DMS153 treated with DMSO at 0.1 percent for 48 hours (cell line): ENCODE data around the gene ZNF239.
"Not testable (repeated sequence)": the region's sequence is repeated elsewhere in the genome, so short reads cannot be mapped to it uniquely, and the experiment has no call there.

Experiments
- DNase-seq: peaks from one replicate; lab custom pipeline; 2025; ENCODE audit not compliant: unreplicated experiment; lab: John Stamatoyannopoulos, UW

ZNF239 gene

DNA sequence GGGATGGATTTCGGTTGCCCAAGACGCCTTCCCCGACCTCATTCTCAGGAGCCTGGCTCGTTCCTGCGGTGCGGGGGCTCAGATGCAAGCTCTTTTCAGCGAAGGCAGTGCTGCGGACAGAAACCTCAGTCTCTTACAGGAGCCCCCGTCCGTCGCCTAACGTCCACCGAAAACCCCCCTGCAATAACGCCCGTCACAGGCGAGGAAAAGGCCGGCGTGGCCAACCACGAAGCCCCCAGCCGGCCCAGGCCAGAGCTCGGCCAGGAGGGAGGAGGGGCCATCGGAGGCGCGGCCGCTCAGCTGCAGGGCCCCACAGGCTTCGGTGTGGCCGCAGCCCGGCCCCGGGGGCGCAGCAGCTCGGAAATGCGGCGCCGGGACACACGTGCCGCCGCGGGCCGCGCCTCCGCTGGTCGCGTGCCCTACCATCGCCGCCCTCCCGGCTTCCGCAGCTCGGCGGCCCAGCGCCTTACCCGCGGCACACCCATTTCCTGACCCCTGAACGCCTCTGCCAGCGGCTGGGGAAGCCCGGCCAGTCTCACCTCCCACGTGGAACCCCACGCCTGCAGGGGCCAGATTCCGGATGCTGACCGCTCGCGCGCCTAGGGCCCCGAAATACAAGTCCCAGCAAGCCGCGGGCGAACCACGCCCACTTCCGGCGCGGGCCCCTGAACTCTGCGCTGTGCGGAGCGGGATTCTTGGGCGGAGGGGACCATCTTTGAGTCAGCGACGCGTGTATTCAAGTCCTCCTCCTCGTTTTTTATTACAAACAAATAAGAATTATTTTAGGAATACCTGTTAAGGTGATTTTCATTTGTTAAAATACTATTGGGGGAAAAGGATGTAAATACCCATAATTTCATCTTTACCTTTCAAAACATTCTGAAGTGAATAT is at the start of gene ZNF239:
Gene ZNF239 (minus strand): TSS at position 616 of the 892 bp plus-strand sequence. CDS start 16,537 bp downstream, outside the sequence.
- peak; percentile 52 for DNase-seq

GRCh38 chr10:43623351-43623750 is 48.9 kb upstream of the ZNF239 start:
- no peak for DNase-seq

GRCh38 chr10:43622038-43622437 is 47.6 kb upstream of the ZNF239 start:
- DNase-seq, result no peak

- no peak for DNase-seq
These were observed 45.0 kb upstream of the ZNF239 start for GRCh38 chr10:43619368-43619767.

DNA sequence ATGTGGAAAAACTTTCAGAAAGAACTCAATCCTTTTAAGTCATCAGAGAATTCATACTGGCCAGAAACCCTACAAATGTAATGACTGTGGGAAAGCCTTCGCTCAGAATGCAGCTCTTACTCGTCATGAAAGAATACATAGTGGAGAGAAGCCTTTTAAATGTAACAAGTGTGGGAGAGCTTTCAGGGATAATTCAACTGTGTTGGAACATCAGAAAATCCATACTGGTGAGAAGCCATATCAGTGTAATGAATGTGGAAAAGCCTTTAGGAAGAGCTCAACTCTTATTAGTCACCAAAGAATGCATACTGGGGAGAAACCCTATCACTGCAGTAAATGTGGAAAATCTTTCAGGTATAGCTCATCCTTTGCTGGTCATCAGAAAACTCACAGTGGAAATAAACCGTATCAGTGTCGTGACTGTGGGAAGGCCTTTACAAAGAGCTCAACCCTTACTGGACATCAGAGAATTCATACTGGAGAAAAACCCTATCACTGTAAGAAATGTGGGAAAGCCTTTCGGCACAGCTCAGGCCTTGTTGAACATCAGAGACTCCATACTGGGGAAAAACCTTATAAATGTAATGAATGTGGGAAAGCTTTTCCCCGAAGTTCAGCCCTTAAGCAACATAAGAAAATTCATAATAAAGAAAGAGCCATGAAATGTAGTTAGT is 42.4 kb upstream of the ZNF239 start:
- no peak for DNase-seq

DNA sequence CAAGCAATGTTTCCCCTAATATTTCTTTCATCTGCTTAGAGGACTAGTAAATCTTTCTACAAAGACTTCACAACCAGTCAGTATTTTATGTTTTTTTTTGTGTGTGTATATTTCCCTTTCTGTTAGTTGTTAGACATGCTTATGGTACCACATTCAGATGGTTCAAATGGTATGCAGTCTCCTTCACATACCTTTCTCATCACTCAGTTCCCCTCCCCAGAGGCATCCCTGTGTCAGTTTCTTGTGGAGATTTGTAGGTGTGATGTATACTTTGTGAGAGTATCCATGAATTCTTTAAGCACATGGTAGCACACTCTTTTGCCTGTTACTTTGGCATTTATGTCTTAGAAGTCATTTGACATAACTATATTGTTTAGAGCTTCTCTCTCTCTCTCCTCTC is 36.2 kb upstream of the ZNF239 start:
- DNase-seq, result no peak

GRCh38 chr10:43607199-43607573 is 32.8 kb upstream of the ZNF239 start:
- no peak for DNase-seq

DNA sequence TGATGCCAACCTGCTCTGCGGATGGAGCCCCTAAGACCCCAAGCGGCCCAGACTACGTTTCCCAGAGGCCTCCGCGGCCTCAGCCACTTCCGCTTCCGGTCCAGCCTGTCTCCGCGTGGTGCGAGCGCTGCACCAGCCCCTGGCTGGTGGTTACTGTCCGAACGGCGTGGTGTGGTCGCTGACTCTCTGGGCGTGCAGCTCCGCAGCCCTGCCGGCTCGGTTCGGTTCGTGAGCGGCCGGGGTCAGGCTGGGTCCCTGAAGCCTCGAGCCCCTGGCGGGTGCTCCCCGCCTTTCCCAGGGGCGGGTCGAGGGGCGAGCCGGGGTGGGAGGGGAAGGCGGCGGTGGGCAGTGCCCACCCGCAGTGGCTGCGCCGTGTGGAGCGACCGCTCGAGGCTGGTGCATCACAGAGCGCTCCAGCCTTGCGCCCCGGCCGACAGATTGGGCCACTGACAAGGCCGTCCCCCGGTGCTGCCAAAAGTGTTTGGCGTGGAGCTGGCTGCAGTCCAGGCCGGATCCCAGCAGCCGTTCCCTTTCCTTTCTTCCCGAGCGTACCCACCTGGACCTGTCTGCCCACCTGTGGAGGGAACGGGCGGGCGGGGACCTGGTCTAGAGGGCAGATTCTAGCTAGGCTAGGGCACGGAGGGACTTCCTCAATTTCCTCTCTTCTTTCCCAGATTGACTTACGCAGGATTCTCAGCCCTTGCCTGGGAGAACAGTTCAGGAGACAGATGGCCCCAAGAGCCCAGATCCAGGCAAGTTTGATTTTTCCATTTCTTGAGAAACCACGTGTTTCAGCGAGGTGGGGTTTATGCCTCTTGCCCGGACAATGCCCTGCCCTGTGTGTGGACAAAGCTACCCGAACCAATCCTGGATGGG is 32.1 kb upstream of the ZNF239 start, which contains the start of gene ZNF485:
Gene ZNF485 (plus strand): TSS at position 116 of the 876 bp plus-strand sequence. CDS start 613 bp downstream, at position 729.
- peak; percentile 40 for DNase-seq

DNA sequence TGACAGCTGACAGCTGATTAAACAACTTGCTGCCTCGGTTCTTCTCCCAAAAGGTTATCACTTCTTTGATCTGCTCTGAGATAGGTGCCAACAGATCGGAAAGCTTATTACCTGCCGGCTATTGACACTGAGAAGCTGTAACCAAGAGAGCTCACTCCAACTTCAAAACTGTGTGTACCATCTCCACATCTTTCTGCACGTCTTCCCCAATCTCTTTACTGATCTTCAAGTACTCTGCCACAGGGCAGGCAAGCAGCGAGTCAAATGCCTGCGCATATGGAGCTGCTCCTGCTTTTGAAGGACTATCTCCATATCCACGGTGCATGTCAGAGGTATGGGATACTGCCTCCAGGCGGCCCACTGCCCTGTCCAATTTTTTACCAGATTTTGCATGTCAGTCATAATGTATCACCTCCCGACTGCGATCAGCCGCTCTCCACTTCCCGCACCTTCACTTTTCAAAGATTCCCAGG is 31.5 kb upstream of the ZNF239 start:
- no peak for DNase-seq

GRCh38 chr10:43601576-43601975 is 27.2 kb upstream of the ZNF239 start:
- DNase-seq, result not testable (repeated sequence)

DNA sequence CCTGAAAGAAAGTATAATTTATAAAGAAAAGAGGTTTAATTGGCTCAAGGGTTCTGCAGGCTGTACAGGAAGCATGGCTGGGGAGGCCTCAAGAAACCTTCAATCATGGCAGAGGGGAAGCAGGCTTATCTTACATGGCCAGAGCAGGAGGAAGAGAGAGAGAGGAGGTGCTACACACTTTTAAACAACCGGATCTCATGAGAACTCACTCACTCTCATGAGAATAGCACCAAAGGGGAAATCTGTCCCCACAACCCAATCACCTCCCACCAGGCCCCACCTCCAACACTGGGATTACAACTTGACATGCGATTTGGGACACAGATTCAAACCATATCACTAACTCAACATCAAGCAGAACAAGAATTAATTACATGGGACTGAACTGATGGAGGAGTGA is 24.9 kb upstream of the ZNF239 start:
- no peak for DNase-seq

DNA sequence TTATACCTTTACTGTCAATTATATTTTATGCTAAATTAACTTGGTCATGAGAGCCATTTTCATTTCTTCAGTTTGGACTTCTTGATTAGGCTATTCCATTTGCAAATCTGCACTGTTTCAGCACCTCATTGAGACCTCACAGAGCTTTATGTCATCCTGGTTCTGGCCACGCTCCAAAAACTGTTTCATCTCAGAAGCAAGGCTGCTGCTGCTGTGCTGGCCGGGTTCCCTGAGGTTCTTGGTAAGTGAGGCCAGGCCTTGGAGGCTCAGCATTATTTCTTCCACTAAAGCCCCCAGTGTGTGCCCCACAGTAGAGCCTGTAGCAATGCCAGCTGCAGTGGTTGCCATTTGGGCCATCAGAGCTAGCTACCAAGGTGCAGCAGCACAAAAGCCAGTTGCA is 24.0 kb upstream of the ZNF239 start:
- no peak for DNase-seq

GRCh38 chr10:43596546-43596945 is 22.1 kb upstream of the ZNF239 start:
- no peak for DNase-seq

GRCh38 chr10:43595739-43596298 is 21.4 kb upstream of the ZNF239 start:
- no peak for DNase-seq

DNA sequence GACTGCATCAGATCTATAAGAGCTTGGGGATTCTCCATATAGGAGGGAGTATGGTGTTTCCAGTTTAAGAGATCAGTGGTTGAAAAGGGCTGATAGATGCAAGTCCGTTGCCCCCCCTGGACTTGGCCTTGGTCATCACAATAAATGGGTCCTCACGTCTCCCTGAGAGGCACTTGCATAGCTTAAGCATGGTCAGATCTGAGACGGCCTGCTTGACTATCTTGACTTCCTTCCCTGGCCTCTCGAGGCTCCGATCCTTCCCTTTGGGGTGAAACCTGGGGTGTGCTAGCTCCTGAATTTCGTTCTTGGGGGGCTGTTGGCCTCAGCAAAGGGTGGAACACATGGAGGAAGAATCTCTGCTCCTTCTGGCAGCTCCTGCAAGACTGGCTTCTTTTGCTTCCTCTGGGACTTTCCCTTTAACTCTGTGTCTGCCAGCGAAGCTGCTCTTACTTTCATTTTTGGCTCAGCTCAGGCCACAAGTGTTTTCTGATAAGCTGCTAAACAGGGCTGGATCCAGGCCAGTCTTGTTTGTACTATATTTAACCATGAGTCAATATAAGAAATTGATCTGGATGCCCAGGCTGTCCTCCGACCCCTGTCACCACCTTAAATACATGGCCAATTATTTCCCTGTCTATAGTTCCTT is 20.7 kb upstream of the ZNF239 start:
- no peak for DNase-seq

GRCh38 chr10:43591303-43591904 is 17.0 kb upstream of the ZNF239 start:
- no peak for DNase-seq

DNA sequence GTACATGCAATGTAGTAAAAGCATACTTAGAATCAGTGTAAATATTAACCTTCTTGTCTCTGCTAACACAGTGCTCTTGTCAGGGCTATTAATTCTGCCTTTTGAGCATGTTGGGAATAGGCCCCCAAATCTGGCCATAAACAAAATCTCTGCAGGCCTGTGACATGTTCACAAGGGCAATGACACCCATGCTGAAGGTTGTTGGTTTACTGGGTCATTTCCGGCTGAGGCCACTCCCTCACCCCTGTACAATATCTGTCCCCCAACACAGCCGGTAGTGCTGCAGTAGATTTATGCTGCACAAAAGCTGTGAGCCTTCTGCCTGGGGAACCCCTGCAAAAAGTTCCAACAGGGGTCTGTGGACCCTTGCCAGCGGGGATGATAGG is 12.3 kb upstream of the ZNF239 start:
- not testable (repeated sequence) for DNase-seq

- no peak for DNase-seq
These were observed 11.7 kb upstream of the ZNF239 start for GRCh38 chr10:43585981-43586729.

DNA sequence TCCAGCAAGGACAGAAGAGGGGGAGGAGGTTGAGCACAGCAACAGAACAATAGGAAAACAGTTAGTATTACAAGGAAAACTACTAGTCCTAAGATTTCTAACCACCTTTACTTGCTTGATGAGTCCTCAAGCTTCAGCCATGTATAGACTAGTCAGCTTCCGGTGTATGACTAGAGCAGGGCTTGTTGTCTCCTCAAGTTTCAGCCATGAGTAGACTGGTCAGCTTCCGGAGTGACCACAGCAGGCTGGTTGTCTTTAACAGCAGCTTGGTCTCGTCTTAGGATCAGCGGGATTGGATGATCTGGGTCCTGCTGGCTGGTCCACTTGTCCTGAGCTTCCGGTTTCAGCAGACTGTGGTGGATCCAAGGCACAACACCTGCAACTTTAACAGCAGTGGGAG is 10.6 kb upstream of the ZNF239 start:
- no peak for DNase-seq
